HepG2 (cell line): ENCODE data around the gene ZNF627. TPM values are rescaled to one million over a fixed set of nuclear protein-coding genes. Genes with fewer than 3 reads are reported as not detected.

Experiments used
- AFF4 ChIP-seq: sonication (generic); formaldehyde crosslinking; IDR thresholded peaks from 2 replicates; pipeline ENCODE4 v1.4.0; 2020; ENCODE audit warnings: missing genetic modification reagents
- BHLHE40 ChIP-seq: IDR thresholded peaks from 2 replicates; pipeline ENCODE4 v1.6.1; 2011; ENCODE audit warnings: low read length, improper control_type of control experiment
- CREM ChIP-seq, 2 experiments: sonication (generic) in 1 of 2; formaldehyde crosslinking in 1 of 2; IDR thresholded peaks; 2 replicates each; pipeline versions ENCODE4 v1.4.0 to v1.6.1; 2016 to 2020; ENCODE audit warnings: antibody characterized with exemption in 1 of 2, mild to moderate bottlenecking in 1 of 2, missing genetic modification reagents in 1 of 2
- FUBP1 ChIP-seq: sonication (generic); formaldehyde crosslinking; IDR thresholded peaks from 2 replicates; pipeline ENCODE4 v1.5.1; 2020; ENCODE audit warnings: missing genetic modification reagents, mild to moderate bottlenecking, borderline replicate concordance
- KDM5B ChIP-seq: sonication (generic); formaldehyde crosslinking; IDR thresholded peaks from 2 replicates; pipeline ENCODE4 v1.4.0; 2020; ENCODE audit warnings: missing genetic modification reagents, mild to moderate bottlenecking, borderline replicate concordance
- KLF9 ChIP-seq: IDR thresholded peaks from 2 replicates; pipeline ENCODE4 v1.6.1; 2016; ENCODE audit warnings: low read depth
- RAD51 ChIP-seq: fragments of 450-650 bp; IDR thresholded peaks from 2 replicates; pipeline ENCODE4 v1.6.1; 2016; ENCODE audit warnings: borderline replicate concordance
- SRSF9 ChIP-seq: fragments of 200-400 bp; formaldehyde crosslinking; IDR thresholded peaks from 2 replicates; pipeline ENCODE4 v1.6.1; 2018; ENCODE audit warnings: borderline replicate concordance, mild to moderate bottlenecking, low read depth, low read length; ENCODE audit not compliant: insufficient read depth, poor library complexity, severe bottlenecking
- TIGD3 ChIP-seq: sonication (generic); formaldehyde crosslinking; IDR thresholded peaks from 2 replicates; pipeline ENCODE4 v1.5.1; 2020; ENCODE audit warnings: mild to moderate bottlenecking, missing genetic modification reagents, borderline replicate concordance
- YY1 ChIP-seq: IDR thresholded peaks from 2 replicates; pipeline ENCODE4 v1.6.1; 2011; ENCODE audit warnings: low read length, low read depth, moderate library complexity, mild to moderate bottlenecking; ENCODE audit not compliant: insufficient read depth, insufficient replicate concordance
- ZNF414 ChIP-seq: sonication (generic); formaldehyde crosslinking; IDR thresholded peaks from 2 replicates; pipeline ENCODE4 v1.5.0; 2020; ENCODE audit warnings: missing genetic modification reagents
- ZNF512B ChIP-seq: sonication (generic); formaldehyde crosslinking; IDR thresholded peaks from 2 replicates; pipeline ENCODE4 v1.5.1; 2020; ENCODE audit warnings: missing genetic modification reagents, mild to moderate bottlenecking, borderline replicate concordance
- polyA plus RNA-seq, 8 experiments: library from polyadenylated mRNA; depleted of rRNA in 3 of 8; stranded (reverse) in 7 of 8; unstranded in 1 of 8; fragments of >200 nt; fragmentation: Illumina TruSeq in 4 of 8; extraction: Trizol in 4 of 8; gene quantifications; 2 replicates each; pipeline versions ENCODE4 v1.2.1 to v1.2.3, GENCODE V29; 2011 to 2016; ENCODE audit warnings: low read depth in 4 of 8, missing spikeins in 1 of 8, mixed read lengths in 1 of 8; ENCODE audit not compliant: insufficient read depth in 1 of 8
- total RNA-seq, 5 experiments: library from RNA; depleted of rRNA; stranded (reverse); fragments of >200 nt; fragmentation: Illumina TruSeq; extraction: Trizol; gene quantifications; 2 replicates each; pipeline ENCODE4 v1.2.3, GENCODE V29; 2016; ENCODE audit warnings: low read depth in 1 of 5
- TF ChIP-seq, protein P1 (sequence below): sonication (generic); formaldehyde crosslinking; IDR thresholded peaks from 2 replicates; pipeline ENCODE4 v1.5.0; 2020; ENCODE audit warnings: missing genetic modification reagents

ZNF627 gene
- total and polyA plus RNA-seq, 2 of the 13 experiments (the other 11 are each of a cell fraction or from before 2014, with no cell fraction given) = 4.2 to 12.7 TPM

GRCh38 chr19:11577451-11578257 lies 19.6 kb upstream of the ZNF627 start, which contains the start of gene ACP5 (continued):
- TF ChIP-seq, protein P1, sequence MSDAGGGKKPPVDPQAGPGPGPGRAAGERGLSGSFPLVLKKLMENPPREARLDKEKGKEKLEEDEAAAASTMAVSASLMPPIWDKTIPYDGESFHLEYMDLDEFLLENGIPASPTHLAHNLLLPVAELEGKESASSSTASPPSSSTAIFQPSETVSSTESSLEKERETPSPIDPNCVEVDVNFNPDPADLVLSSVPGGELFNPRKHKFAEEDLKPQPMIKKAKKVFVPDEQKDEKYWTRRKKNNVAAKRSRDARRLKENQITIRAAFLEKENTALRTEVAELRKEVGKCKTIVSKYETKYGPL = no peak
- no peak for TF ChIP-seq KLF9 (CRISPR knock-in tag)
- no peak for TF ChIP-seq BHLHE40
- no peak for TF ChIP-seq ZNF512B (CRISPR knock-in tag)
- TF ChIP-seq ZNF414 = no peak
- TF ChIP-seq RAD51 = no peak
- TF ChIP-seq KDM5B (CRISPR knock-in tag) = peak; percentile 26; the same call in 1 of the 2 replicates
- TF ChIP-seq SRSF9 = no peak
- TF ChIP-seq YY1 = no peak
- TF ChIP-seq CREM (IDR thresholded peaks at IDR 0.05) = no peak
- no peak for TF ChIP-seq CREM (CRISPR knock-in tag; IDR thresholded peaks at IDR 0.05)
- no peak for TF ChIP-seq FUBP1
- no peak for TF ChIP-seq TIGD3 (CRISPR knock-in tag)
- TF ChIP-seq AFF4 (CRISPR knock-in tag) = no peak
